ENCODE data around the gene PRSS56.

The PRSS56 gene

DNA sequence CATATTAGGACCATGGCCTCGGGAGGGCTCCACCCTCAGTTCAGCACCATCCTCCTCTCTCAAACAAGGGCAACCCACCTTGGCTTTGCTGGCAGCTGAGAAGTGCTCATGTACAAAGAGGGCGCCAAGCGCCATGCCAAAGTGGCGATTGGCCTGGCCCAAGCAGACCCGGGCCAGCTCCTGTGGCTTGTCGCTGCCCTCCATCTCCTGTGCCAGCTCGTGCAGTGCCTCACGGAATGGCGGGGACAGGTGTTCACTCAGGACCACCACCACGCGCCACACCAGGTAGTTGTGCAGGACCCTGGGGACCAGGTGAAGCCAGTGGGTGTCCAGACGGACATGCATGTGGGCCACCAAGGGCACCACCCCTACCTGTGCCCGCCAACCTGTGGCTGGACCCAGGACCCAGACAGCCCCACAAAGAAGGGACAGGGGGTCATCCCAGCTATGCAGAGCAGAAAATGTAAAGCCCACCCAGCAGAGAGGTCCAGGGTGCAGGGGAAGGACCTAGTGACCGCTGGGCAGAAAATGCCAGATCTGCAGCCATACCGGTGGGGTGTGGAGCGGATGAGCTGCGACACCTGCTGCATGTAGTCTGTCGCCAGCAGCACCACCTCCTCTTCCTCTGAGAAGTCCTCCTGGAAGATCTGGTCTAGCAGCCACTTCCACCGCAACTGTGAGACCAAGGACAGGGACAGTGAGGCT lies 36.1 kb upstream of the PRSS56 start:
- TF ChIP-seq, protein P1, sequence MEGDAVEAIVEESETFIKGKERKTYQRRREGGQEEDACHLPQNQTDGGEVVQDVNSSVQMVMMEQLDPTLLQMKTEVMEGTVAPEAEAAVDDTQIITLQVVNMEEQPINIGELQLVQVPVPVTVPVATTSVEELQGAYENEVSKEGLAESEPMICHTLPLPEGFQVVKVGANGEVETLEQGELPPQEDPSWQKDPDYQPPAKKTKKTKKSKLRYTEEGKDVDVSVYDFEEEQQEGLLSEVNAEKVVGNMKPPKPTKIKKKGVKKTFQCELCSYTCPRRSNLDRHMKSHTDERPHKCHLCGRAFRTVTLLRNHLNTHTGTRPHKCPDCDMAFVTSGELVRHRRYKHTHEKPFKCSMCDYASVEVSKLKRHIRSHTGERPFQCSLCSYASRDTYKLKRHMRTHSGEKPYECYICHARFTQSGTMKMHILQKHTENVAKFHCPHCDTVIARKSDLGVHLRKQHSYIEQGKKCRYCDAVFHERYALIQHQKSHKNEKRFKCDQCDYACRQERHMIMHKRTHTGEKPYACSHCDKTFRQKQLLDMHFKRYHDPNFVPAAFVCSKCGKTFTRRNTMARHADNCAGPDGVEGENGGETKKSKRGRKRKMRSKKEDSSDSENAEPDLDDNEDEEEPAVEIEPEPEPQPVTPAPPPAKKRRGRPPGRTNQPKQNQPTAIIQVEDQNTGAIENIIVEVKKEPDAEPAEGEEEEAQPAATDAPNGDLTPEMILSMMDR (IDR thresholded peaks at IDR 0.05; ENCODE audit: insufficient read depth, low read depth, low read length, missing control alignments): no peak
- no peak for DNase-seq (ENCODE audit: low read depth)
- H3K4me3 ChIP-seq (ENCODE audit: low read length): no peak overlapping the region

DNA sequence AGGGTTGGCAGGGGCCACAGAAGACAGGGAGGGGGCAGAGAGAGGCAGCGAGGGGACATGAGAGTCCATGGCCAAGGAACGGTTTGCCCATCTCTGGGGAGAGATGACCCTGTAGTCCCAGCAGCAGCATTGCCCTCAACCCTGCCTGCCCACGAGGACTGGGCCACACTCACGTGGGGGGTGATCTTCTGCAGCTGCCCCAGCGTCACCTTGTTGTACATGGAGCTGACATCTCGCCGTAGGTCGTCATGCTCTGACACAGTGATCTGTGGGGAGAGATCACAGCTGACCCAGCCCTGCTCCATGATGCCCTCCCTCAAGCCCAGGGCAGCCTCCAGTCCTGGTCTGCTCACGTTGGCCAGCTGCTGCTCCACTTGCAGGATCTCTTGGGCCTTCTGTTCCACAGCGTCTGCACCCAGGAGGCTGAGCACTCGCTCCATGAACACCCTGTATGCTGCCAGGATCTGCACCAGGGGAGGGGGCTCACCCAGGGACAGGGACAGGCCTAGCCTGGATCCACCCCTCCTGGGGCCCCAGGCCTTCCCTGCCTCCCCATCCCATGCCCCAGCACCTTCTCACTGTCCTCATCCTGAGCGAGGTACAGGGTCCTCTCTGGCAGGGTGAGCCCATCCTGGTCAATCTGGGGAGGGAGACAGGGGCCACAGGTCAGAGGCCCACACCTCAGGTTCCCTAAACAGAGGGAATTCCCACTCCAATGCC lies 35.4 kb upstream of the PRSS56 start:
- DNase-seq (ENCODE audit: low read depth): no peak
- H3K4me3 ChIP-seq (ENCODE audit: low read length): no peak overlapping the region
- TF ChIP-seq, protein P1 (IDR thresholded peaks at IDR 0.05; ENCODE audit: insufficient read depth, low read depth, low read length, missing control alignments): no peak

DNA sequence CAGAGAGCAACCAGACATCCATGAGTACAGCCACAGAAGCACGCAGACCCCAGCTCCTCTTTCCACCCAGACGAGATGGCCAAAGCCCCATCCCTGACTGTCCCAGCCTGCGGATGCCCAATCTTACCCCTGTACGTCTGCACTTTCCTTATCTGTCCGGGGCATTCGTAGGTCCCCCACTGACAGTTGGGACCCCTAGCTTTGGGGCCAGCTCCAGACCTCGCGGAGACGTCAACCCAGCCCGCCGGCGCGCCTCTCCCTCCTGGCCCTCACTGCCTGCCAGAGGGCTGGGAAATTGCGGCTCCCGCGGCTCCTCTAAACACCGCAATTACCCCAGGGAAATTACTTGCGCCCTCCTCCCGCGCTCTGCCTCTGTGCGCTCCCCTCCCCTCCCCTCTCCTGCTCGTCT lies 34.8 kb upstream of the PRSS56 start:
- no peak for DNase-seq (ENCODE audit: low read depth)
- H3K4me3 ChIP-seq (ENCODE audit: low read length): no peak overlapping the region
- TF ChIP-seq, protein P1 (IDR thresholded peaks at IDR 0.05; ENCODE audit: insufficient read depth, low read depth, low read length, missing control alignments): no peak

DNA sequence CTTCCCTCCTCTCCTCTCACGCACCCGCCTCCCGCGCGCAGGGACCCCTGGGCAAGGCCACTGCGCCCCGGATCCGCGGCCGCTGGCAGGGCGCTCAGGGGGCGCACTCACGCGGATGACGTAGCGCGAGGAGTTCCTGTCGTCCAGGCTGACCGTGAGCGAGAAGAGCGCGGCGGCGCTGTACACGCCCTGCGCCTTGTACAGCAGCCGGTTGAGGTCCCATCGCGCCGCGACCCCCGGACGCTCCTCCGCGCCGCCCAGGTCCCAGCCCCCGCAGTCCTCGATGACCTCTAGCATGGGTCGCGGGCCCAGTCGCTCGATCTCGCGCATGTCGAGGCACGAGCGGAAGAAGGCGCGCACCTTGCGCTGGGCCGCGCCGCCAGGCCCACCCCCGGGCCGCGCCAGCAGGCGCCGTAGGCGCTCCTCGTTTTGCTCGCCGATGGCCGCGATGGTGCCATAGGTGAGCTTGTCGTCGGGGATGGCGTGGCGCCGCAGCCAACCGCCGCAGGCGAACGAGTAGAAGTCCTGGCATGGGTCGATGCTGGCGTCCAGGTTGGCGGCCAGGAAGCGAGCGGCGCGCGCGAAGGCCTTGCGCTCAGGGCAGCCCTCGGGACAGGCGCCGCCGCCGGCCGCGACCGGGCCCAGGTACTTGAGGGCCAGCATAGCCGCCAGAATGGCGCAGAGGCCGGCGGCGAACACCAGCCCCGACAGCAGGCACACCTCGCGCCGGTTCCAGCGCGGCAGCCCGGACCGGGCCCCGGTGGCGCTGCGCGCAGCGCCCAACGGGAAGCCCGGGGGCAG lies 34.2 kb upstream of the PRSS56 start:
- DNase-seq (ENCODE audit: low read depth): no peak
- H3K4me3 ChIP-seq (ENCODE audit: low read length): no peak overlapping the region
- TF ChIP-seq, protein P1 (IDR thresholded peaks at IDR 0.05; ENCODE audit: insufficient read depth, low read depth, low read length, missing control alignments): no peak

DNA sequence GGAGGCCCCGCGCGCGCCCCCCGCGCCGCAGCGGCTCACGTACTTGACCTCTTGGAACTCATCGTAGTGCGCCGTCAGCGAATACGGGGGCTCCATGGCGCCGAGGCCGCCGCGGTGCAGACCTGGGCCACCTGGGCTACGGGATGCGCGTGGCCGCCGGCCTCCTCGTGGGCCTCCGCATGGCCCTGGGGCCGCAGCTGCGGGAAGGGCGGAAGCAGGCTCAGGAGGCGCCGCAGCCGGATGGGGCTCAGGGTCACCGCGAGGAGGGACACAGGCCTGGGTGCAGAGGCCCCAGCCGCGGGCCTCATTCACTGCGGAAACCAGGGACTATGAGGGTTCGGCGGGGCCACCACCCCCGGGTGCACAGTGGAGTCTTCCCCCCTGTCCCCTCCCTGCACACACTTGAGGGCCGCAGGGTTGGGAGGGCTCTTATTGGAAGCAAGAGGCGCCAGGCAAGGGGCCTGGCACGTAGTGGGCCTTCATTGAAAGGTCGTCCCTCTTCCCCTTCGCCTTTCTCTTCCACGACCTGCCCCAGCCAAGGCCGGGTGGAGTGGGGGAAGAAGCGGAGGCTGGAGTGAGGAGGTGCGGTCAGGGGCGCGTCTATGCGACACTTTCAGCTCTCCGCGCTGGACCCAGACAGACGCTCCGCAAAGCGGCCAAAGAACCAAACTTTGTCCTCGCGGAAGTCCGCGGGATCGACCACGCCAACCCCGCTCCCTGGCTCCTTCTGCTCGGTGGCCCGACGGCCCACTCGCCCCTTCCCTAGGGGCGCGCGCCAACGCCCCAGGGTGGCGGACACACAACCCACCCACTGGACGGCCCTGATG lies 33.4 kb upstream of the PRSS56 start:
- TF ChIP-seq, protein P1 (IDR thresholded peaks at IDR 0.05; ENCODE audit: insufficient read depth, low read depth, low read length, missing control alignments): no peak
- DNase-seq (ENCODE audit: low read depth): no peak
- H3K4me3 ChIP-seq (ENCODE audit: low read length): no peak overlapping the region

DNA sequence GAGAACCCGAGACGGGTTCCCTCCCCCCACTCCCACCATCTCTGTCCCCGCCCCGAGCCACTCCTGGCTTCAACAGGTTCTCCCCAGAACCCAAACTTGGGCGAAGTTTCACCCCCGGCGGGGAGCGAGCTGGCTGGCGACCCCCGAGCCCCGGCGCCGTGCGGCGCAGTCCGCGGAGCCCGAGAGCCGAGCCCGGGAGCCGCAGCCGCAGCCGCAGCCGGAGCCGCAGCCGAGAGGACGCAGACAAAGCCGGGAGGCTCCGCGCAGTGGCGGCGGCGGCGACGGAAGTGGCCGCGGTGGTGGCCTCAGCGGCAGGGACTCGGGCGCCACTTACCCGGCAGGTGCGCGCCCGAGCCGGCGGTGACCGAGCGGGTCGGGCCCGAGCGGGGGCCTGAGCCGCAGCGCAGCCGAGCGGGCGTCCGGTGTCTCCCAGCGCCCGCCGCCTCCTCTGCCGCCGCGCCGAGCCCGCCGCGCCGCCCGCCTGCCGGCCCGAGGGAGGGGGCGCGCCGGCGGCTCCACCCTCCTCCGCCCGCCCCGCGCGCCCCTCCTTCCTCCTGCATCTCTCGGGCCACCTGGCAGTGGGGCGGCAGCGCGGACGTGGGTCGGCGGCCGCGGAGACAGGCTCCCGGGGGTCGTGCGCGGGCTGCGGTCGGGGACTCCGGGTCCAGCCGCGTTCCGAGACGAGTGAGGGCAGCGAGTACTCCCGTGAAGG lies 32.6 kb upstream of the PRSS56 start, which contains the start of gene ECEL1:
Gene ECEL1 (minus strand): TSS at position 450 of the 712 bp plus-strand sequence. CDS start 1,181 bp downstream, outside the sequence.
- TF ChIP-seq, protein P1 (IDR thresholded peaks at IDR 0.05; ENCODE audit: insufficient read depth, low read depth, low read length, missing control alignments): no peak
- no peak for DNase-seq (ENCODE audit: low read depth)
- H3K4me3 ChIP-seq (ENCODE audit: low read length): no peak within 1 kb of the TSS
